ENCODE measurements around the gene RTN4R. TPM values are rescaled to one million over a fixed set of nuclear protein-coding genes. Genes with fewer than 3 reads are reported as not detected.
"Not testable (repeated sequence)": the region's sequence is repeated elsewhere in the genome, so short reads cannot be mapped to it uniquely, and the experiment has no call there.

The RTN4R gene
- total RNA-seq, 1 experiment from 2014 or later, result 19.0 TPM

DNA sequence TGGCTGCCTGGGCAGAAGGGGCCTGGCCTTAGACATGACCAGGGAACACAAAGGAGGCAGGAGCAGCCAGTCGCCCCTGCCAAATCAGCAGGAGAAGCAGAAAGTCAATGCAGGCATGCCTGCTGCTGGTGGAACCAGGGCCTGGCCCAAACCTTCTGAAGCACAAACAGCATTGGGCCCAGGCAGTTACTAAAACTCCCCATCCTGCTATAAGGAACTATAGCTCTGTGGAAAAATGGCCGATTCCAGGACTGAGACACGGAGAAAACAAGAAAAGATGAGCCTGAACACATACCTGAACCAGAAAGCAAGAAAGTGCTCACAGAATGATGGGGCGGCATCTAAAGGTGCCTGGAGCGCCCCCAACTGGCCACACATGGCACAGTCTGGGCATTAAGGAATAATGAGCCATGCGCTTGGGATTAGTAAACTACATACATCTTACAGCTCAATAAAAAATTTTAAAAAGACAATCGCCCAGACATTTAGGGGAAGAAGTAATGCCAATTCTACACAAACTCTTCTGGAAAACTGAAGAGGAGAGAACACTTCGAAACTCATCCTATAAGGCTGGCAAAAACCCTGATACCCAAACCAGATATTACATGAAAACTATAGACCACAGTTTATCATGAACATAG, 49.4 kb upstream of the RTN4R start:
- intact Hi-C loops (cut with micrococcal nuclease); BruUV-seq (replicated peaks): not testable (repeated sequence)
- CTCF ChIA-PET, result interaction anchor here (0.7 to 1.3 kb wide), 2 partner anchors 18 to 161 kb away, joined by 3 to 4 read pairs; no protein-coding TSS in a partner anchor

More for the DNA sequence above, 49.4 kb upstream of the RTN4R start:
- H3K9me3 ChIP-seq (ENCODE audit: control insufficient read depth in 1 of 2, insufficient read depth in 1 of 2, low read depth in 1 of 2, low read length in 2 of 2); DNase-seq (ENCODE audit: low read depth, low spot score); POLR2A ChIA-PET; H3K36me3 ChIP-seq (ENCODE audit: control insufficient read depth in 1 of 2, insufficient read depth in 2 of 2, low read length in 2 of 2); H3K79me2 ChIP-seq (ENCODE audit: insufficient read depth, low read length); H3K27me3 ChIP-seq (ENCODE audit: insufficient read depth, low read length); H3K9ac ChIP-seq (ENCODE audit: low read length); H3K4me3 ChIP-seq (replicated peaks in 1 of 2; ENCODE audit: low read depth in 1 of 2, low read length in 2 of 2); H4K20me1 ChIP-seq (ENCODE audit: insufficient read depth); H2AFZ ChIP-seq (ENCODE audit: low read depth, low read length, poor library complexity, severe bottlenecking); RAD21 ChIA-PET (ENCODE audit: low non-redundant PET in 1 of 2, low total read pairs in 2 of 2, uncharacterized antibody in 2 of 2, unreplicated experiment in 2 of 2); H3K9me2 ChIP-seq (ENCODE audit: insufficient read depth); H3K27ac ChIP-seq (ENCODE audit: low read depth, low read length): not testable (repeated sequence)
- Histone ChIP-seq H3K4me2 (ENCODE audit: low read length) (peak overlapping the region; percentile 95; the same call in 1 of the 2 replicates), H3K4me1 (ENCODE audit: control insufficient read depth in 1 of 2, insufficient read depth in 2 of 2, low read length in 2 of 2) (peaks cover 5 to 24% of the 10 kb centered on the region in 2 experiments)
- TF ChIP-seq RAD21 (IDR thresholded peaks at IDR 0.05; ENCODE audit: low read depth) (peak; percentile 15; the same call in 1 of the 2 replicates), CTCF (IDR thresholded peaks at IDR 0.05 in 2 of 3, conservative IDR thresholded peaks at IDR 0.05 in 1 of 3; ENCODE audit: borderline replicate concordance in 1 of 3, insufficient read depth in 1 of 3, low read depth in 2 of 3, low read length in 2 of 3) (peak; percentile 23 to 74 (median 53); a peak in 4 of 6 replicates)
- peak; percentile 35 for ATAC-seq

Data from HCT116 (cell line).